NCI-H1436 treated with DMSO at 0.1 percent for 48 hours (cell line): Measurements from ENCODE around the gene GAS2L1.

Experiments
- DNase-seq: peaks from one replicate; lab custom pipeline; 2025; lab: John Stamatoyannopoulos, UW

GAS2L1 gene

GRCh38 chr22:29275819-29276565 is 30.5 kb upstream of the GAS2L1 start:
- DNase-seq = no peak

- no peak for DNase-seq
These were observed 28.5 kb upstream of the GAS2L1 start for GRCh38 chr22:29277927-29278326.

- DNase-seq = no peak
These were observed 22.3 kb upstream of the GAS2L1 start for GRCh38 chr22:29284196-29284595.

- no peak for DNase-seq
These were observed 17.6 kb upstream of the GAS2L1 start for GRCh38 chr22:29288837-29289236.

GRCh38 chr22:29290061-29290460 is 16.4 kb upstream of the GAS2L1 start:
- no peak for DNase-seq

- no peak for DNase-seq
These were observed 15.2 kb upstream of the GAS2L1 start for GRCh38 chr22:29291215-29291614.

- no peak for DNase-seq
These were observed 14.1 kb upstream of the GAS2L1 start for GRCh38 chr22:29292379-29292778.

GRCh38 chr22:29298641-29299040 is 7.8 kb upstream of the GAS2L1 start:
- no peak for DNase-seq

GRCh38 chr22:29299136-29299900 is 7.1 kb upstream of the GAS2L1 start:
- no peak for DNase-seq

GRCh38 chr22:29300467-29300806 is 6.0 kb upstream of the GAS2L1 start:
- DNase-seq = no peak

- DNase-seq = no peak
These were observed 5.4 kb upstream of the GAS2L1 start for GRCh38 chr22:29300807-29301601.

- no peak for DNase-seq
These were observed 4.6 kb upstream of the GAS2L1 start for GRCh38 chr22:29301716-29302401.

GRCh38 chr22:29302402-29302680 is 4.1 kb upstream of the GAS2L1 start:
- no peak for DNase-seq

GRCh38 chr22:29302681-29303465 is 3.6 kb upstream of the GAS2L1 start:
- DNase-seq = no peak

GRCh38 chr22:29305836-29306174 is 645 bp upstream of the GAS2L1 start:
- no peak for DNase-seq

GRCh38 chr22:29306835-29307595 is 565 bp downstream of the GAS2L1 start:
- DNase-seq = no peak

GRCh38 chr22:29307596-29308147 is 1.2 kb downstream of the GAS2L1 start:
- DNase-seq = no peak

GRCh38 chr22:29308148-29308790 is 1.8 kb downstream of the GAS2L1 start:
- no peak for DNase-seq

- DNase-seq = no peak
These were observed 2.4 kb downstream of the GAS2L1 start for GRCh38 chr22:29308791-29309262.
